OCI-LY3 (cell line): ENCODE data around the gene SH3RF3.

Experiments used
- EZH2phosphoT487 ChIP-seq: fragments of 200-600 bp; shearing (Covaris generic); IDR thresholded peaks from 2 replicates; pipeline ENCODE4 v1.6.1; 2018; ENCODE audit warnings: antibody characterized with exemption, mixed run types, low read depth
- TF ChIP-seq, protein P1 (sequence below): fragments of 200-600, 300-600 bp; sonication (generic); IDR thresholded peaks from 2 replicates; pipeline ENCODE4 v1.5.1; 2014; ENCODE audit warnings: antibody characterized with exemption, low read length, low read depth

DNA sequence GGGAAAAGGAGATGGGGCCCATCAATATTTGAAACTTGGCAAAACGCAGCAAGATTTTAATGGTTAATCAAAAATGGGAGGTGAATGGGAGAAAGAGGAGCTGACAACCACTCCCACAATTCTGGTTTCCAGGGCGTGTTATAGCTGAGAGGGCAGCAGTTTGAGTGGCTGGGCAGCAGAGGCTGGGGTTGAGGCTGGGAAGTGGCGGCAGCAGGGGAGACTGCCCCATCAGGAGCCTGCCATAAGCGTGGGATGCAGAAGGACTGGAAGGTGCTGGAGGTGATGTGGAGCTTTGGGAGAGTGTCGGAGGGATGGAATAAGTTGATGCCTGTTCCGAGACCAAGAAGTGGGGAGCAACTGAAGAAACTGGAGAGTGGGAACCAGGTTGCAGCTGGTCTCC lies 48.9 kb upstream of the SH3RF3 start:
- no peak for TF ChIP-seq EZH2phosphoT487
- TF ChIP-seq, protein P1, sequence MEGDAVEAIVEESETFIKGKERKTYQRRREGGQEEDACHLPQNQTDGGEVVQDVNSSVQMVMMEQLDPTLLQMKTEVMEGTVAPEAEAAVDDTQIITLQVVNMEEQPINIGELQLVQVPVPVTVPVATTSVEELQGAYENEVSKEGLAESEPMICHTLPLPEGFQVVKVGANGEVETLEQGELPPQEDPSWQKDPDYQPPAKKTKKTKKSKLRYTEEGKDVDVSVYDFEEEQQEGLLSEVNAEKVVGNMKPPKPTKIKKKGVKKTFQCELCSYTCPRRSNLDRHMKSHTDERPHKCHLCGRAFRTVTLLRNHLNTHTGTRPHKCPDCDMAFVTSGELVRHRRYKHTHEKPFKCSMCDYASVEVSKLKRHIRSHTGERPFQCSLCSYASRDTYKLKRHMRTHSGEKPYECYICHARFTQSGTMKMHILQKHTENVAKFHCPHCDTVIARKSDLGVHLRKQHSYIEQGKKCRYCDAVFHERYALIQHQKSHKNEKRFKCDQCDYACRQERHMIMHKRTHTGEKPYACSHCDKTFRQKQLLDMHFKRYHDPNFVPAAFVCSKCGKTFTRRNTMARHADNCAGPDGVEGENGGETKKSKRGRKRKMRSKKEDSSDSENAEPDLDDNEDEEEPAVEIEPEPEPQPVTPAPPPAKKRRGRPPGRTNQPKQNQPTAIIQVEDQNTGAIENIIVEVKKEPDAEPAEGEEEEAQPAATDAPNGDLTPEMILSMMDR = no peak
